ENCODE results near the gene TRIM40.

- no peak for TF ChIP-seq POLR2A (IDR thresholded peaks at IDR 0.05; ENCODE audit: low read length)
- no peak for TF ChIP-seq GATA1 (IDR thresholded peaks at IDR 0.05; ENCODE audit: low read depth, low read length)
These were observed 36.7 kb downstream of the TRIM40 start for GRCh38 chr6:30172681-30173080.

Data from erythroblast (primary cell).